CMK (cell line): ENCODE results near the gene CDC42BPA.
"Not testable (repeated sequence)": the region's sequence is repeated elsewhere in the genome, so short reads cannot be mapped to it uniquely, and the experiment has no call there.

Experiments used
- DNase-seq: peaks from one replicate; pipeline ENCODE4 v3.0.0-alpha.2; 2010; ENCODE audit warnings: low read depth

Gene CDC42BPA

GRCh38 chr1:227306689-227307088 lies 11.6 kb downstream of the CDC42BPA start:
- DNase-seq, result no peak

DNA sequence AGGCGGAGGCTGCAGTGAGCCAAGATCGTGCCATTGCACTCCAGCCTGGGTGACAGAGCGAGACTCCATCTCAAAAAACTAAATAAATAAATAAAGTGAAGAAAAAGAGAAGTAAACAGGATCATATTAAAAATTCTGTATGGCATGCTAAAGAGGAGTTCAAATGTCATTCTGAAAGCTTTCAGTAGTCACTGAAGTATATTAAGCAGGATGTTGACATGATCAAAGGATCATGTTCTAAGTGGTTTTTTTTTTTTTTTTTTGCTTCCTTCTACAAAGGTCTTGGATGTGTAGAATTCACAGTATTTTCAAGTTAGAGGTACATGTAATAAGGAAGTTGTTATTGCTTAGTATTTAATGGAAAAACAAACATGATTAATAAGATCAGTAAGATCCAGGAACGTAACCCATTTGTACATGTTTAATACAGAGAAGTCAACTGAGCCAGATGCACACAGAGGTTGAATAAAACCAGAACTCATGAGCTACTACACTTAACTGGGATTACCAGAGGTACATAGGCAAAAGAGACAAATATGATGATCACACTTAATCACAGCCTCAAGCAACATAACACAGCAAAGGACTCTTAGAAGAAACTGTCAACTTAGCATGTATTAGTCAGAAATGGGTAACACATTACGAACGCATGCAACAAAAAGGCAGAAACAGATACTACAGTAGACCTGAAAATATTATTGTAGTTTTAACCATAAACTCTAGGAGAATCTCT lies 12.2 kb downstream of the CDC42BPA start:
- no peak for DNase-seq

DNA sequence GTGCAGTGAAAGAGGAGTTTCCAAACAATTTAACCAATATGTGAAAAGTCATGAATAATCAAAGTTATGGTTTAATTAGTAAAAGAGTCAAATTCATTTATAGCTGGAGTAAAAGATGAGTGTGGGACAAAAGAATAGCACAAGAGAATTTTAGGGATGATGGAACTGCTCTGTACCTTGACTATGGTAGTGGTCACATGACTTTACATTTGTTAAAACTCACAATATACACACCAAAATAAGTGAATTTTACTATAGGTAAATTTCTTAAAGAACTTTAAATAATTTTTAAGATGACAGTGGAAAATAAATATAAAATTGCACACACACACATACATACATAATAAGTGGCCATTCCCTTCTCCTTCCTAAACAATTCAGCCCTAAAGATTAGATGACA lies 13.6 kb downstream of the CDC42BPA start:
- no peak for DNase-seq

DNA sequence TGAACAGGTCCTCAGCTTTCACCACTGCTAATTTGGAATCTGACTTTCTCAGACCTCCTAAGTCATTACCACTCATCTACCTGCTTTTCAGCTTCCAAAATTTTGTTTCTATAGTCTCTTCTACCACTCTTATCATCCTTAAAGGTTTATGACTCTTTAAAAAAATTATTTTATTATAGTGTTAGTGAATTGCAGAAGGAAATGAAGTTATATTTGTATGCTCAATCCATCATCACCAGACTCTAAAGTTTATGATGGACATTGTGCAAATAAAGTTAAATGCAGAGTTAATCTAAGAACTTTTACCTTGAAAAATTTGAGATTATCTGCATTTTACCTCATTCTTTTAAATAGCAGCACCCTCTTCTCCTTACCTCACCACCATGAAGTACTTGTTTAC lies 14.6 kb downstream of the CDC42BPA start:
- no peak for DNase-seq

DNA sequence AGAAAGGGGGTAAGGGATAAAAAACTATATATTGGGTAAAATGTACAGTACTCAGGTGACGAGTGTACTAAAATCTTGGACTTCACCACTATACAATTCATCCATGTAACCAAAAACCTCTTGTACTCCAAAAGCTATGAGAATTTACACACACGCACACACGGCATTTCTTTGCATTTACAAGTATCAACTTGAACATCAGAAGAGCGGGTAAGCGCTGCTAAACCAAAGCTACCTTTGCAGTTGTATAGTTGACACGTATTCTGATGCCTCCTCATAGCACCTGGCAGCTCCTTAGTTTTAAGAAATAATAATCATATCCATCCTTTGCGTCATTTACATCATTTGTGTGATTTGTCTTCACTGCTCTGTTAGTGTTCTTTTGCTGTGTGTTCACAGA lies 17.6 kb downstream of the CDC42BPA start:
- DNase-seq, result no peak

- no peak for DNase-seq
Observed at GRCh38 chr1:227299688-227300087, 18.6 kb downstream of the CDC42BPA start.

- DNase-seq, result no peak
Observed at GRCh38 chr1:227299241-227299627, 19.1 kb downstream of the CDC42BPA start.

DNA sequence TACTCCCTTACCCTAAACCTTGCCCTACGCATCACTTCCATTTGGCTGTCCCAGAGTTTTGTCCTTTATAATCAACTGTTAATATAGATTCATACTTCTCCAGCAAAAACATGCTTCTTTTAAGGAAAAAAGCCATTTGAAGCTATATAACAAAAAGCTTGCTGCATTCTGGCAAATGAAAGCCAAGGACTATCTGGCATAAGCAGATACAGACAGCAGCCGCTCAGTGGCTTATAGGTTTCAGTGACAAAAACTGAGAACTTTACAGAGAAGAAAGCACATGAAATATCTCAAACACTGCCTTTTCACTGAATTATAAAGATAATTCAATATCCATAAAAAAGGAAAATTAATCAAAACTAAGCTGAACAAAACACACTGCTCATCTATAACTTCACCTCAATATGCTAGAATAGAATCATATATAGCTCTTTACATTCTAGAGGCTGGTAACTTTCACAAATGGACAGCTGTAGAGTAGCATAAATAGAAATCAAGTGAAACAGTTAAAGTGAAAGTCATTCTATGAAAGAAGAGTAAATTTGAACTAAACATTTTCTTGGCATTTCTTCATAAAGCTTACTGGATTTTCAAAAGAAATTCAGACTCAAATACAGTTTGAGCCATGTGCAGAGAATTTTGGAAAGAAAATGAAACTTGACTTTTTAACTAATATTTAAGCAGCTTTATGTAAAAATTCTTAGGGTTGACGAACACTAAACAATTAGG lies 19.6 kb downstream of the CDC42BPA start:
- DNase-seq, result no peak

DNA sequence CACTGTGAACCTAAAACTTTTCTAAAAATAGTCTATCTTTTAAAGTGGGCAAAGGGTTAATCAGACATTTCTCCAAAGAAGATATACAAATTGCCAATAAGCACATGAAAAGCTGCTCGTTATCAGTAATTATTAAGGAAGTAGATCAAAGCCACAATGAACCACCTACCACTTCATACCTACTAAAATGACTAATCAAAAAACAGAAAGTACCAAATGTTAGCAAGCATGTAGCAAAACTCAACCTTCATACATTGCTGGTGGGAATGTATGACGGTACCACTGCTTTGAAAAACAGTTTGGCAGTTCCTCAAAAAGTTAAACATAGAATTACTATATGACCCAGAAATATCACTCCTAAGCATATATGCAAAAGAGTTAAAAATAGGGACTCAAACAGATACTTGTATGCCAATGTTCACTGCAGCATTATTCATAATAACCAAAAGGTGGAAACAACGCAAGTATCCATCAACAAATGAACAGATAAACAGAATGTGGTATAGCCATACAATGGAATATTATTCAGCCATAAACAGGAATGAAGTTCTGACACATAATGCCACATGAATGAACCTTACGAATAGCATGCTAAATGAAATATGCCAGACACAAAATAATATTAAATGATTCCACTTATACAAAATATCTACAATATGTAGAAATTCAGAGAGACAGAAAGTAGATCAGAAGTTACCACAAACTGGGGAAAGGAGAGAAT lies 21.1 kb downstream of the CDC42BPA start:
- no peak for DNase-seq

GRCh38 chr1:227295609-227296008 lies 22.7 kb downstream of the CDC42BPA start:
- no peak for DNase-seq

DNA sequence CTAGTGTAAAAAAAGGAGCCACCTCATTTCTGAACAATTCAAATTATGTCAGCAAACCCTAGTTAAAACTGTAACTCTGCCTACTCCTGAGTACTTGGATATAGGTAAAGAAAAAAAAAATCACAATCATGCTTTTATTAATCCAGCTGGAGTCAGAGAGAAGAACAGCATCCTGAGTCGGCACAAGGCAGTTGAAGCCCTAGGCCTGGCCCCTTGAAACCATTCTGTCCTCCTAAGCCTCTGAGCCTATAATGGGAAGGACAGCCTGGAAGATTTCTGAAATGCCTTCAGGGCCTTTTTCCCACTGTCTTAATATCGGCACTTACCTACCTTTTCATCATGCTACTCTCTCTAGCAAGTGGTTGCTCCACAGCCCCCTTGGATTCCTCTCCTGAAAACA lies 32.5 kb downstream of the CDC42BPA start:
- DNase-seq, result no peak

DNA sequence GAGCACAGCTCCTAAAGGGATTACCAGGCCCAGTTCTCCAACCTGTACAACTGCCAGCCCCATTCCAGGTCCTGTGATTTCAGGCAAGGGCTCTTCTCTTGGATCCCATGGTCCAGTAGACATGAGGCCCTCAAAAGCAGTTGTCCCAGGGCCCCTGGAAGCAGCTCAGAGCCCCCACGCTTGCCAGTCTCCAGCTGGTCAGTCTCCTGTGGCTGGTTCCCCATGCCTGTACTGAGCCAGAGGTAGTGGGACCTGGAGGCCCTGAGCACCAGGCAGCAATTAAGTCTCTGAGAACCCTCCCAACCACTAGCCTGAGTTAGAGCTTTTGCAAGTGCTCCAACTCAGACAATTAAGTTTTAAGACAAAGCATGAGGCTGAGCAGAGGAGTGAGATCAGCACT lies 36.9 kb downstream of the CDC42BPA start:
- no peak for DNase-seq

DNA sequence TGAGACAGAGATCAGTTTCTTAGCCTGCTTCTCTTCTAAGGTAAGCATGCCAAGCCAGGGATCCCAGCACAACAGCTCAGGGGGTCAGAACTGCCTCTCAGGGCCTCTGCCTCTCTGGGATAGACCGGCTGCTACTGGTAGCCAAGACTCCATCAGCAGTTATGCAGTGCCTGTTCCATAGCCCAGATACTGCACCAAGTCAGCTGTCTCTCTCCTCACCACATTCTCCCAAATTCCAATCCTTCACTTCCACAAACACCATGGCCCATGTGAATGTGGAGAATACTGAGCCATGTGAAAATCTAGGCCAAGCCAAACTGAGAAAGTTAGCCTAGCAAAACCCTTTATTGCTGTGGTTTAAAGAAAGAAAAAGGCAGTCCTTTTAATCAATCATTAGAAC lies 37.5 kb downstream of the CDC42BPA start:
- no peak for DNase-seq

DNA sequence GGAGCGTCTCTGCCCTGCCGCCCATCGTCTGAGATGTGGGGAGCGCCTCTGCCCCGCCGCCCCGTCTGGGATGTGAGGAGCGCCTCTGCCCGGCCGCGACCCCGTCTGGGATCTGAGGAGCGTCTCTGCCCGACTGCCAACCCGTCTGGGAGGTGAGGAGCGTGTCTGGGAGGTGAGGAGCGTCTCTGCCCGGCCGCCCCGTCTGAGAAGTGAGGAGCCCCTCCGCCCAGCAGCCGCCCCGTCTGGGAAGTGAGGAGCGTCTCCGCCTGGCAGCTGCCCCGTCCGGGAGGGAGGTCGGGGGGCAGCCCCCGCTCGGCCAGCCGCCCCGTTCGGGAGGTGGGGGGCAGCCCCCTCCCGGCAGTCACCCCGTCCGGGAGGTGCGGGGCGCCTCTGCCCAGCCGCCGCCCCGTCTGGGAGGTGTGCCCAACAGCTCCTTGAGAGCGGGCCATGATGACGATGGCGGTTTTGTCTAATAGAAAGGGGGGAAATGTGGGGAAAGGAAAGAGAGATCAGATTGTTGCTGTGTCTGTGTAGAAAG lies 42.1 kb downstream of the CDC42BPA start:
- not testable (repeated sequence) for DNase-seq

DNA sequence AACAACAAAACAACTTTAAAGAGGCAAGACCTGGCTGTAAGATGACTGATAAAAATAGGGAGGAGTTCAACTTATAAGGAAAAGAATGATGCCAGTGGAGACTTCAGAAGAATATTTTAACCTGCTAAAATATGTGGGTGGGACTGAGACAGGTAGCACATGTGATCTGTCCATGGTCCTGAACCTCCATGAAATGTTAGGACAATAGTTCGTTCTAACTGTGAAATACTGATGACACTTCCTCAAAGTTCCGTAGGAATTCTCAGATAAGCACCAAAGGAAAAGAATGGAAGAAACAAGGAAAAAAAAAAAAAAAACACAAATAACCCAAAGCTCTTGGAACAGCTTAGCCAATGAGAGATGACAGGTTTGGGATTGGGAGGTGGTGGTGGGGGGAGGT lies 44.7 kb downstream of the CDC42BPA start:
- DNase-seq, result no peak

DNA sequence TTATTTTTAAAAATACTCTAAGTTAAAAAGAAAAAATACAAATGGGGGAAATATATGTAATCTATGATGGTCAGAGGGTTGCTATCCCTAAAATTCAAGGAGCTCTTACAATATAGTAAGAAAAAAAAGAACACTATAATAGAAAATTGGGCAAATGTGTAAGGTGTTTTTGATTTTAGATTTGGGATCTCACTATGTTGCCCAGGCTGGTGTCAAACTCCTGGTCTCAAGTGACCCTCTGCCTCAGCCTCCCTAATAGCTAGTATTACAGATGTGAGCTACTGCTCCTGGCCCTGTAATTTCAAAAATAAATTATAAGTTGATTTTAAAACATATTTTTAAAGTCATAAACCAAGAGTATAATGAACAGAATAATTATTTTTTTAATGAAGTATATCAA lies 45.9 kb downstream of the CDC42BPA start:
- no peak for DNase-seq

GRCh38 chr1:227270554-227270953 lies 47.7 kb downstream of the CDC42BPA start:
- DNase-seq, result no peak

DNA sequence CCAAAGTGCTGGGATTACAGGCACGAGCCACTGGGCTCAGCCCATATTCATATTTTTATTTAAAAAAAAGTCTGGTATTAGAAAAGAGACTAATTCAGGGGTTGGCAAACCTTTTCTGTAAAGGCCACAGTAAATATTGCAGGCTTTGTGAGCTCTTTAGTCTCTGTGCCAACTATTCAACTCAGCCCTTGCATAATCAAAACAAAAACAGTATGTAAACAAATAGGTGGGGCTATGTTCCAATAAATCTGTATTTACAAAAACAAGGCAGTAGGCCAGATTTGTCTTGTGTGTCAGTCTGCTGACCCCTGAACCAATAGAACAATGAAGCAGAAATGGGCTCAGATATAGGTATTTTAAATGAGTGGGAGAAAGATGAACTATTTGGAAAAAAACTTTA lies 49.3 kb downstream of the CDC42BPA start:
- no peak for DNase-seq

- DNase-seq, result no peak
Observed at GRCh38 chr1:227265891-227266290, 52.4 kb downstream of the CDC42BPA start.

DNA sequence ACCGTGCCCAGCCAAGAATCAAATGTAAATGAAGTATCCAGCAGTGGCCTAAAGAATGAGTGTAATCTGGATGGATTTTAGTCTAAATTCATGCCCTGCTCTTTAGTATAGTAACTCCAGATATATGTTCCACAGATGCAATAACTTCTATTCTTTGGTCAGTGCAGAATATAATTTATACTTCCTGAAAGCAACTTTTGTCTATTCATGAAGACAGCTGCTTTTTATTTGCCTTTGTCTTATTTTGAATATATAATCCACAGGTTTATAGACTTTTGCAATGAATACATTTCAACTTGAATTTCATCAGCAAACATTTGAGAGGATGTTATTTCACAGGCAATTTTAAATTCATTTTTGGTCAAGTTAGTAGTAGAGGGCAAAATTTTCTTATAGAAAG lies 54.4 kb downstream of the CDC42BPA start:
- no peak for DNase-seq

DNA sequence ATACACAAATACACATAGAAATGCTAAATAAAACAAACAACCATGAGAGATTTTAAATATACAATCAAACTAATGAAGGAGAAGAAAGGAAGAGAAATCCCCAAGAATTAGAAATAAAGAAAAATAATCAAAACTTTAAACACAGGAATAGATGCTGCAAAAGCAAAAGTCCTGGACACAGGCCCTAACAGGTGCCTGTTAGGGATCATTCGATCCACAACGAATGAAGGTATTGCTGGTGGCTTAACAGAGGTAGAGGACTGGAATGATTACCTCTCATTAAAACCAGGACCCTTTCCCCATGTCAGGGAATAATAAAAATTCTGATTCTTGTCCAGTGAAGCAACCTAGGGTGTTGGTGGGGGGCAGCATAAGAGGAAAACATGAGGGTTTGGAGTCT lies 56.8 kb downstream of the CDC42BPA start:
- no peak for DNase-seq

GRCh38 chr1:227260433-227260832 lies 57.9 kb downstream of the CDC42BPA start:
- no peak for DNase-seq

DNA sequence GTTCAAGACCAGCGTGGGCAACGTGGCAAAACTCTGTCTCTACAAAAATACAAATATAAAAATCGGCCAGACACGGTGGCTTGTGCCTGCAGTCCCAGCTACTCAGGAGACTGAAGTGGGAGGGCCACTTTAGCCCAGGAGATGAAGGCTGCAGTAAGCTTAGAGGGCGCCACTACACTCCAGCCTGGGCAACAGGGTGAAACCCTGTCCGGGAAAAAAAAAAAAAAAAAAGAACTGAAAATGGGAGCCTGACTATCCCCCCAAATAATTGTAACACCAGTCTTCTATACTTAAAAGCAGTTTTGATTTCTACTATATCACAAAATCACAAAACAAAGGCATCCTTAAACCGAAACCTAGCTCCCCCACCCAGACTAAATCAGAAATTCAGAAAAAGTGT lies 60.3 kb downstream of the CDC42BPA start:
- no peak for DNase-seq
